ENCODE measurements around the gene MBOAT2. TPM values are rescaled to one million over a fixed set of nuclear protein-coding genes. Genes with fewer than 3 reads are reported as not detected.

MBOAT2 gene
- total RNA-seq, 1 experiment from 2014 or later = 30.7 TPM

DNA sequence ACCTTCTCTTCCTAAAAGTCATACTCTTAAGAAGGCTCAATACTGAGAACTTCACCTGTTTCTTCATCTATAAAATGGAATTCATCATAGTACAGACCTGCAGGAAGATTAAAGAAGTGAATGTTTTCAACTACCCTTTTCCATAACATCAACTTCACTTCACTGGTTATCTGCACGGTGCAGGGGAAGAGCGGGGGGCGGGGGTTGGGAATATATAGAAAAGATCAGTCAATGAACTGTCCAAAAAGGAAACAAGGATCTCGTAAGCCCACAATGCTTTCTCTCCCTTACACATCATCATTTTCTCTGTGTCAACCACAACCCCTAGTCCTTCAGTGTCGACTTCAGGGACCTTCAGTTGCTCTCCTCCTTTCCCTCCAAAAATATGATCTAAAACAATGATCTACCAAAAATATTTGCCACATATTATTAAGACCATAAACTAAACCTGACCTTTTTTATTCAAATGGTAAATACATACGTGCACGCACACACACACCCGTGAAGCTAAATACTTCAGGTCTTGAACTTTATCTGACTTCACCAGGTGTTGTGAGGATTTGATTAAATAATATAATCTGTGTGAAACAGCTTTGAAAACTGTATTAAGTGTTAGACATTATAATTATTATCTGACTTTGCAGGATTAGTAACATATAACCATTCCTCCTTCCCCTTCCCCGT lies 4.9 kb downstream of the MBOAT2 start:
- BruUV-seq (replicated peaks) = no TSS peak

DNA sequence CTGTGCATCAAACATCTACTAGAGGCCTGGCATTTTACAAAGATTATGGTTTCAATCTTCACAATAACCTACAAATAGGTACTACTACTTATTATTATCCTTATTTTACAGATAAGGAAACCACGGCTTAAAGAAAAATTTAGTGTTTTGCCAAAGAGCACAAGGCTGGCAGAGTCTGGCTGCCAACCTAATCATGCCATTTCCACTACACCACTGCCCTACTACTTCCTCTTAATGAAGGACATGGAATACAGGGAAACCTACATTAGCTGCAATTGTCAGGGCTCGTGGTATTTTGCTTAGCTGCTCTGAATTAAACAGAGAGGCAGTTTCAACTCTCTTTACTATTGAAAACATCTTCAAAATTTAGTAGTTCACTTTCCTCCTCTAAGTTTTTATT lies 5.9 kb downstream of the MBOAT2 start:
- Histone ChIP-seq H3F3A (ENCODE audit: low read length, unreplicated experiment) (peaks cover 6% of the 10 kb centered on the region), H3K79me2 (ENCODE audit: low read length) (peaks cover 90% of the 10 kb centered on the region), H3K27me3 (ENCODE audit: low read length) (no peaks in the 10 kb centered on the region), H3K4me2 (ENCODE audit: low read length) (no peak overlapping the region), H3K9ac (ENCODE audit: low read length) (no peak overlapping the region), H3K27ac (ENCODE audit: low read length) (no peak overlapping the region), H3K36me3 (ENCODE audit: low read depth, low read length) (no peaks in the 10 kb centered on the region), H3K4me1 (ENCODE audit: insufficient read depth, low read length) (peaks cover 55% of the 10 kb centered on the region), H3K9me3 (ENCODE audit: low read length) (no peaks in the 10 kb centered on the region), H3K9me2 (replicated peaks; ENCODE audit: low read length) (no peaks in the 10 kb centered on the region), H4K20me1 (ENCODE audit: low read length) (peaks cover 26% of the 10 kb centered on the region; the same call in 1 of the 2 replicates), H3K4me3 (ENCODE audit: low read length) (no peak overlapping the region), H2AFZ (ENCODE audit: low read length) (no peak overlapping the region)
- no TSS peak for BruUV-seq (replicated peaks)
- ChIA-PET POLR2A (ENCODE audit: unreplicated experiment) (no interaction called here), CTCF (no interaction called here)
- intact Hi-C loops (cut with micrococcal nuclease) = no loop called here
- DNase-seq (no peak), ATAC-seq (no peak)
- no peak for TF ChIP-seq EZH2 (IDR thresholded peaks at IDR 0.05; ENCODE audit: low read length, unreplicated experiment)
- TF ChIP-seq EZH2phosphoT487 (IDR thresholded peaks at IDR 0.05; ENCODE audit: borderline replicate concordance, low read length) = no peak
- TF ChIP-seq, protein P1, sequence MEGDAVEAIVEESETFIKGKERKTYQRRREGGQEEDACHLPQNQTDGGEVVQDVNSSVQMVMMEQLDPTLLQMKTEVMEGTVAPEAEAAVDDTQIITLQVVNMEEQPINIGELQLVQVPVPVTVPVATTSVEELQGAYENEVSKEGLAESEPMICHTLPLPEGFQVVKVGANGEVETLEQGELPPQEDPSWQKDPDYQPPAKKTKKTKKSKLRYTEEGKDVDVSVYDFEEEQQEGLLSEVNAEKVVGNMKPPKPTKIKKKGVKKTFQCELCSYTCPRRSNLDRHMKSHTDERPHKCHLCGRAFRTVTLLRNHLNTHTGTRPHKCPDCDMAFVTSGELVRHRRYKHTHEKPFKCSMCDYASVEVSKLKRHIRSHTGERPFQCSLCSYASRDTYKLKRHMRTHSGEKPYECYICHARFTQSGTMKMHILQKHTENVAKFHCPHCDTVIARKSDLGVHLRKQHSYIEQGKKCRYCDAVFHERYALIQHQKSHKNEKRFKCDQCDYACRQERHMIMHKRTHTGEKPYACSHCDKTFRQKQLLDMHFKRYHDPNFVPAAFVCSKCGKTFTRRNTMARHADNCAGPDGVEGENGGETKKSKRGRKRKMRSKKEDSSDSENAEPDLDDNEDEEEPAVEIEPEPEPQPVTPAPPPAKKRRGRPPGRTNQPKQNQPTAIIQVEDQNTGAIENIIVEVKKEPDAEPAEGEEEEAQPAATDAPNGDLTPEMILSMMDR (conservative IDR thresholded peaks at IDR 0.05; ENCODE audit: low read depth, low read length) = no peak

More for the DNA sequence above, 4.9 kb downstream of the MBOAT2 start:
- ChIA-PET POLR2A (ENCODE audit: unreplicated experiment) (no interaction called here), CTCF (no interaction called here)
- intact Hi-C loops (cut with micrococcal nuclease) = no loop called here
- Histone ChIP-seq H3K79me2 (ENCODE audit: low read length) (peaks cover 87% of the 10 kb centered on the region), H3K4me3 (ENCODE audit: low read length) (no peak overlapping the region), H3K4me2 (ENCODE audit: low read length) (no peak overlapping the region), H3K27ac (ENCODE audit: low read length) (no peak overlapping the region), H3K9me2 (replicated peaks; ENCODE audit: low read length) (no peaks in the 10 kb centered on the region), H2AFZ (ENCODE audit: low read length) (no peak overlapping the region), H3K36me3 (ENCODE audit: low read depth, low read length) (no peaks in the 10 kb centered on the region), H3K27me3 (ENCODE audit: low read length) (no peaks in the 10 kb centered on the region), H3K4me1 (ENCODE audit: insufficient read depth, low read length) (peaks cover 46% of the 10 kb centered on the region), H4K20me1 (ENCODE audit: low read length) (peaks cover 22% of the 10 kb centered on the region; the same call in 1 of the 2 replicates), H3F3A (ENCODE audit: low read length, unreplicated experiment) (peaks cover 6% of the 10 kb centered on the region), H3K9ac (ENCODE audit: low read length) (no peak overlapping the region), H3K9me3 (ENCODE audit: low read length) (no peaks in the 10 kb centered on the region)
- TF ChIP-seq EZH2 (IDR thresholded peaks at IDR 0.05; ENCODE audit: low read length, unreplicated experiment) (no peak), EZH2phosphoT487 (IDR thresholded peaks at IDR 0.05; ENCODE audit: borderline replicate concordance, low read length) (no peak)
- TF ChIP-seq, protein P1 (conservative IDR thresholded peaks at IDR 0.05; ENCODE audit: low read depth, low read length) = no peak
- ATAC-seq (no peak), DNase-seq (no peak)

DNA sequence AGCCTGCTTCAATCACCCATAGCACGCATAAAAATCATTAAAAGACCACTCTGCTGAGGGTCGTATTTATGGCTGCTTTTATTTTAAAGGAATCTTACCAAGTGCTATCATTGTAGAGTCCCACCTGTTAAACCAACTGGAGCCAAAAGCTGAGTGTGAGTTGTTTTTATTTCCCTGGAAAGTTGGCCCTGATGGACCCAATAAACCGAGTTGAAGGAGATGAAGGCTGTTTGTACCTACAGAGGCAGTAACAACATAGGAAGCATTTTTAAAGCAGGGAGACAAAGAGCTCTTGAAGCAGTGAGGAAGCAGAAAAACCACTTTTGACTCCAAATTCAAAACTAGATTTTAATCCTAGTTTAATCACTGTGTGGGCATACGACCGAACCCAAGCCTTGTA lies 6.4 kb downstream of the MBOAT2 start:
- BruUV-seq (replicated peaks) = no TSS peak
- Histone ChIP-seq H3K4me2 (ENCODE audit: low read length) (no peak overlapping the region), H3K9me2 (replicated peaks; ENCODE audit: low read length) (no peaks in the 10 kb centered on the region), H3K36me3 (ENCODE audit: low read depth, low read length) (no peaks in the 10 kb centered on the region), H3K4me1 (ENCODE audit: insufficient read depth, low read length) (peaks cover 57% of the 10 kb centered on the region), H2AFZ (ENCODE audit: low read length) (no peak overlapping the region), H4K20me1 (ENCODE audit: low read length) (peaks cover 24% of the 10 kb centered on the region; the same call in 1 of the 2 replicates), H3K27ac (ENCODE audit: low read length) (no peak overlapping the region), H3K9me3 (ENCODE audit: low read length) (no peaks in the 10 kb centered on the region), H3K4me3 (ENCODE audit: low read length) (no peak overlapping the region), H3K9ac (ENCODE audit: low read length) (no peak overlapping the region), H3K27me3 (ENCODE audit: low read length) (no peaks in the 10 kb centered on the region), H3F3A (ENCODE audit: low read length, unreplicated experiment) (peaks cover 6% of the 10 kb centered on the region), H3K79me2 (ENCODE audit: low read length) (peaks cover 90% of the 10 kb centered on the region)
- ChIA-PET POLR2A (ENCODE audit: unreplicated experiment) (no interaction called here), CTCF (no interaction called here)
- TF ChIP-seq, protein P1 (conservative IDR thresholded peaks at IDR 0.05; ENCODE audit: low read depth, low read length) = no peak
- TF ChIP-seq EZH2 (IDR thresholded peaks at IDR 0.05; ENCODE audit: low read length, unreplicated experiment) = no peak
- no peak for TF ChIP-seq EZH2phosphoT487 (IDR thresholded peaks at IDR 0.05; ENCODE audit: borderline replicate concordance, low read length)
- no peak for ATAC-seq
- intact Hi-C loops (cut with micrococcal nuclease) = no loop called here
- no peak for DNase-seq
